Prostate gland (tissue), 2 donors: ENCODE results near the gene SYMPK.

Source experiments
- CTCF ChIP-seq, 4 experiments: fragments of 200-600 bp in 2 of 4; fragments of 450-650 bp in 2 of 4; sonication (generic) in 2 of 4; IDR thresholded peaks; 1 replicate in 3 of 4; 2 replicates in 1 of 4; pipeline ENCODE4 v1.5.1; 2016 to 2019; ENCODE audit warnings: antibody characterized with exemption in 4 of 4, mild to moderate bottlenecking in 2 of 4, moderate library complexity in 2 of 4
- POLR2AphosphoS5 ChIP-seq: sonication (generic); formaldehyde crosslinking; IDR thresholded peaks from one replicate; pipeline ENCODE4 v1.6.1; 2017; ENCODE audit warnings: antibody characterized with exemption

DNA sequence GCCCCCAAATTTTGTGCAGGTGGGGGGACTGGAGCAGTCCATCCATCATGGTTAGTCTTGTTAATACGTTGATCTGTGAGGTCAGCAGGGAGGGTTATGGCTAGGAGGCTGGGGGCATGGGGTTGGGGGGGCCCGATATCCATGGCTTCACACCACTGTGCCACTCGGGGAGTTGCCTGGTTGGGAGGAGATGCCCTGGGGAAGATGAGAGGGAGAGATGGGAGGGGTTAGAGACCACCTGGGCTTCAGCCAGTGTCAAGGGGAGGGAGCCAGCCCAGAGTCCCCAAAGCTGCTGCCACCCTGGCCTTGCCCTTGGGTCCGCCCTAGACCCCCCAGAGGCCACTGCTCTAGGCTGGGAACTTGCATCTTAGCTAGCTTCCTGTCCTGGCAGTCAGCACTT lies 78.9 kb downstream of the SYMPK start:
- TF ChIP-seq CTCF (IDR thresholded peaks at IDR 0.05) (no peak), POLR2AphosphoS5 (no peak)
